Suppressor macrophage treated with lipopolysaccharide for 4 hours (primary cell): ENCODE data around the gene HTT.
A peak's percentile ranks its signal among the peaks of the same experiment; 100 is the strongest.

Source experiments
- DNase-seq: peaks from one replicate; pipeline ENCODE4 v3.0.0-alpha.2; 2020

HTT gene

DNA sequence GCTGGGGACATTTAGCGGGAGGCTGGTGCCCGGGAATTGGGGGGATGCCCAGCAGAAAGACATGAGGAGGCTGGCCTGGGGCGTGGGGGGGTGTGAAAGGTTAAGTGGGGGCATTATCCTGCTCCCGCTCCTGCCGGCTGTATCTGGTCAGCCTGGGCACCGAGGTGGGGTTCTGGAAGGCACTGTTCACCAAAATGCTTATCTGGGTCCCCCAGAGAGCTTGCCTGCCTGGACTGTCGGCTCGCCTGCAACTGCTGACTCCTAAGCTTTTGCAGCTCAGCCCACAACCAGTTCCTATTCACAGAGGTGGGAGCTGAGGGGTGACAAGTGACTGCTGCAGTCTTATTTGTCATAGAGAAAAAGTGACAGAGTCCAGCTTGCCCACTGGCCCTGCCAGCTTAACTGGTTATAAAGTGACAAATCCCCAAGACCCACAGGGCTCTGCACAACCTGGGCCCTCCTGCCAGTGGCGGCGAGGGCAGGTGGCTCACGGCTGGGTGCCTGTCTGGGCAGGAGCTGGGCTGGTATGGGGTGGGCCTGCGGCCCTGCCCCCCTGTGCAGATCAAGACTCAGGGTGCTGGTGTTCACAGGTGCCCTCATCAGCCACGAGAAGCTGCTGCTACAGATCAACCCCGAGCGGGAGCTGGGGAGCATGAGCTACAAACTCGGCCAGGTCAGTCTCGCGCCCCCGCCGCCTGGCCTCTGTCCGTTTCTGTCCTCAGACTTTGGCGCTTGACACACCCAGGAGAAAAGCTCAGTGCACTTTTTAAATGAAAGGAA is 150.8 kb downstream of the HTT start:
- no peak for DNase-seq

DNA sequence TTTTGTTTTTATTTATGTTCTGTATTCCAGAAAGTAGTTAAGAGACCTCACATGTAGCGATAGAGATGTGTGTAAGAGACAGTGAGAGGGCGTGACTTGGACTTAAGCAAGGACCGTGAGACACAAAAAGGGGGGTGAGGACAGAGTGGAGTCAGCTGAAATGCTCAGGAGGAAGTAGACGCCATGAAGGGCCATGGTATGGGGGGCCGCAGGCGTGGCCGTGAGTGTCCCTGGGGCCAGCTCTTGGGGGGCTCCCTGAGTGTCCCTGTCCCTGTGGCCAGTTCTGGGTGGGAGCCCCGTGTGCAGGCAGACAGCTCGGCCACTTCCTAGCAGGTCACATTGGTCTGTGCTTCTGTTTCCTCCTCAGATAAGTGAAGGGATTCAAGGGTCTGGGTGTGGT is 151.5 kb downstream of the HTT start:
- DNase-seq = peak; percentile 89

DNA sequence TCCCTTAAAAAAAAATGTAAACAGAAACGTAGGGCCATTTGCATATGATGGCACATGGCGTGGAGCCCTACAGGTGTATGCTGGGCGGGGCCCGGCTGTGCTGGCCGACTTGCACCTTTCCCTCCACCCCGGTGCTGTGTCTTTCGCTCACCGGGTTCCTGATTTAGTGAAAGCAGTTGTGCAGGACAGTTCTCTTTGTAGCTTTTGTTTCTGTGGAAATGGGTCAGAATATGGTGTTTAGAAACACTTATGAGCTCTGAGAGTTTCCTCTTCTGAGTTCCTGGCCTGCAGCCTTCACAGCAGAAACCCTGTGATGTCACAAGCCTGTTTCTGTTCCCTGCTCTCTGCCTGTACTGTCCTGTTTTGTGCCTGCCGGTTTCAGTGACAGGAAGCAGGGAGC is 152.0 kb downstream of the HTT start:
- DNase-seq = peak; percentile 90

DNA sequence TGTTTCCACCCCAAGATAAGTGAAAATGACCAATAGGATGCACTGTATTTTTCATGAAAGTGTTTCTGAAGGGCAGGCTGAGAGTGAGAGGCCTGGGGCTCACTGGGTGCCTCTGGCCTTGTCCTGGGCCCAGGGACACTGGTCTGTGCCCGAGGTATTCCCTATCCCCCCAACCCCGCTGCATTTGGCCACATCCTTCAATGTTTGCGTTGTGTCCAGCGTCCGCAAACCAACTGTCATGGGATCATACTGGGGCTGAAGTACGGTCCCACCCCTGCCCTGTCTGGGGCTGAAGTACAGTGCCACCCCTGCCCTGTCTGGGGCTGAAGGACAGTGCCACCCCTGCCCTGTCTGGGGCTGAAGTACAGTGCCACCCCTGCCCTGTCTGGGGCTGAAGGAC is 152.5 kb downstream of the HTT start:
- DNase-seq = no peak

DNA sequence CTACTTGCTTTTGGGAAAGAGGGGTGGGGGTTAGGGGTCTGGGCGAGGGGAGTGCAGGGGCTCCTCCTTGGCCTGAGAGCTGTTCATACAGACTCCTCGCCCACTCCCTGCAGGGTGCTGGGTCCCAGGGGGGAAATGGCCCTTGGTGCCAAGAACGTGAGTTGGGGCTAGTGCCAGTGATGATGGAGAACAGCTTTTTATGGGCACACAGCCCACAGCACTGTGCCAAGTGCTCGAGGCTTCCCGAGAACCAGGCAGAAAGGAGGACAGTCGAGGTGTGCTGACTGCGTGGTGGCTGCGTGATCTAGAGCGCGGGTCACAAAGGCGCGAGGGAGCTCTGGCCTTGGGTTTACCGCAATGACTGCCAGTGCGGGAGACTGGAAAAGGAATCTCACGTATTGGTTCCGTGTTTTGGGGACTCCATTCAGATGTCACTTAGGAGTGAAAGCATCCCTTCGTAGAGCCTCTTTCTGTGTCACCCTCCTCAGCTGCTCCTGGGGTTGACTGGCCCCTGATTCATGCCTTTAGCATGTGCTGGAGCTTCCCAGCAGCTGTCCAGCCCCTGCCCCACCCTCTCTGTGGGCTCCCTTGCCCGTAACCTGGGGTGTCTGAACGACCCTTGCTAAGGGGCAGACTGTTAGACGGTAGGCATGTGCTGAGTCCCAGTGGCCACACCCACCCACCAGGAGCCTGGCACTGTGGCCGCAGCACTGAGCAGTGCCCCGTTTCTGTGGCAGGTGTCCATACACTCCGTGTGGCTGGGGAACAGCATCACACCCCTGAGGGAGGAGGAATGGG is 153.6 kb downstream of the HTT start:
- DNase-seq = no peak

DNA sequence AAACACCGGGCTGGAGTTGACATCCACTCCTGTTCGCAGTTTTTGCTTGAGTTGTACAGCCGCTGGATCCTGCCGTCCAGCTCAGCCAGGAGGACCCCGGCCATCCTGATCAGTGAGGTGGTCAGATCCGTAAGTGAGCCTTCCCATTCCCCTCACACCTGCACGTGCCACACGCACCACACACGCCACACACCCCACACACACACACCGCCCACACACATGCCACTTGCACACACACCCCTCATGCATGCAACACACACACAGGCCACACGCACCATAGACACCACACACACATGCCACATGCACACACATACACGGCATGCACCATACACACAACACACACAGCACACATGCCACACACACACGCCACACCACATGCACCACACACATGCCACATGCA is 154.4 kb downstream of the HTT start:
- no peak for DNase-seq

- no peak for DNase-seq
Observed at GRCh38 chr4:3229328-3229727, 154.8 kb downstream of the HTT start.

GRCh38 chr4:3229964-3230363 is 155.5 kb downstream of the HTT start:
- no peak for DNase-seq

DNA sequence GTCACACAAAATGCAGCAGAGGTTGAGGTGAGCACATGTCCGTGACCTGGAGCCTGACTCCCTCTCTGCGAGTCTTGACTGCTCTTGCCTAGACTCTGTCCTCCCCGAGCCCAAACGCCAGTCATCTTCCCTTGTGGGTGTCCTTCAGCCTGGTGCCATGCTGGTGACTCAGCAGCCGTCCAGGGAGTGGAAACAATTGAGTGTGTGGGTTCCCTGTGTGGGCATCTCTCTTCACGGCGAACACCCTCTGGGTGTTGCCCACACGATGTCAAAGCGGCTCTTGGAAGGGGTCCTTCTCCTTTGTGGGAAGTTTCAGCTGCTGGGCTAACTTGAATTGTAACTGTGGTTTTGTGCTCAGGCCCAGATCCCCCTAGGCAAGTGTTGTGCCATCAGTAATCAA is 157.0 kb downstream of the HTT start:
- peak; percentile 50 for DNase-seq

DNA sequence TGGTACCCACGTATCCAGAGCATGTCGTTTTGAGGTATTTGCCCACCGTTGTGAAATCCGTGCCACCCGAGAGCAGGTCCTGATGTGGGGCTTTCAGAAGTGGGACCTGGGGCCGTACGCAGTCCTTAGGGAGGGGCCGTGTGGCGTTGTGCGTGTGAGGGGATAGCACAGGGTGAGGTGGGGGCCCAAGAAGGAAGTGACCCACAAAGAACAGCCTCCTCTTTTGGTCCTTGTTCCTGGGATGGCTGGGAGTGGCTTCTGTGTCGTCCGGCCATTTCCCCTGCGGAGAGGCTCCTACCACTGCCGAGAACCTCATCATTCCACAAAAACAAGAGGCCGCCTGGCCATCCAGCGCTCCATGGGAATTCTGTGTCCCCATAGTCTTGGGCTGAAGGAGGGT is 157.5 kb downstream of the HTT start:
- no peak for DNase-seq

GRCh38 chr4:3232871-3233271 is 158.4 kb downstream of the HTT start:
- DNase-seq = no peak

DNA sequence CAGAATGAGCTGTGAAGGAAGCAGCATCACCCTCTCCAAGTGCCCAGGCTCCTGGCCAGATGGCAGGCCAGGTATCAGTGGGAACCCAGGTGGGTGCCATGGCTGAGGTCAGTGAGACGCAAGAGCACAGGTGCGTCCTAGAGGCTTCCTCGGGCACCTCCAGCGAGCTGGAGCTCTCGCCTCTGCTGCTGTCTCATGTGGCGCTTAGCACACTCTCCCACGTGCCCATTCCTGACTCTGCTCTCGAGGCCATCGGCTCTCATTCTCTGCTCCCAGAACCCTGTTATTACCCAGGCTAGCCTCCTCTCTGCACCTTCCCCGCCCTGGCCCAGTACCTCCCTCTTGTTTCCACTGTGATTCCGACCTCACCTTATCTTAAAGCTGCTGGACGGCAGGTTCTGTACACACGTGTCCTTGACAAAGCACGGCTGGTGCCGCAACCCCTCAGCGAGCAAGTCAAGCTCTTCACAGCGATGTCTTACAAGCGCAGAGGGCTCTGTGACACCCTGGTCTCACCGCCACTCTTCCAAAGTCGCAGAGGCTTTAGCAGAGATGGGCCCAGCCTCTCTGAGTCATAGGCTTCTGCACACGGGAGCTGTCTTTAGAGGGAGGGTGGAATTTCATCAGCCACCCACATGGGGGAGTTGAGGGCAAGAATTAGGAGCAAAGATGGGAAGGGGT is 159.1 kb downstream of the HTT start:
- no peak for DNase-seq

DNA sequence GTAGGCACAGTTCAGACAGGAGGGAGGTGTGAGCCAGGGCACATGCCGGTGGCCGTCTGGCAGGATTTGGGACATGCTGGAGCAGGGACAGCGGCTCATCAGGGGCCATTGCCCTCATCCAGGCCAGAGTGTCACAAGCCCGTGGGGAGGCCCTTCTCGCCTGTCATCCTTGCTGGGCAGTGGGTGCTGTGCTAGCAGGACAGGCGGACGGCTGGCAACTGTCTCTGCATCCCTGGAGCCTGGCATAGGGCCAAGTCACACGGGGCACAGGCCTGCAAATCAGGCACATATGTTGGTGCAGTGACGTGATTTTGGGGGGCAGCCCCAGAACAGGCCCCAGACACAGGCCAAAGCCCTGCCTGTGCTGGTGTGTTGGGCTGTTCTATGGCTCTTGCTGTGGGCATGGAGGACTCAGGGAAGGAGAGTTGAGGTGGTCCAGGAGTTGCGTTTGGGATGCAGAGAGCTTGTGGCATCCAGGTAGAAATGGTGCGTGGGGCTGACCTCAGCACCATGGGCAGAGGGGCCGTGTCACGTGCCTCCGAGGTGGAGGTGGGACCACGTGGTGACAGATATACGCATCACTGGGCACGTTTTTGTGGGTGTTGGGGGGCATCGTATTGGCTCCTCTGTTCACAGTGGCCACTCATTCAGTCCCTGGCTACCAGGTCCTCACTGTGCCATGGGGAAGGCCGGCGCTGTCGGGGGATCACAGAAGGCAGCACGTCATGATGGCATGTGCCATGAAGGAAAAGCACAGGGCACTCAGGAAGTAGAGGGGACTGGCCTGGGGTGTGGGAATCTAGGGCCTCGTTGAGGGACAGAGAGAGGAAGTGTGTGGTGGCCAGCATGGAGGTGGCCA is 159.9 kb downstream of the HTT start:
- no peak for DNase-seq

DNA sequence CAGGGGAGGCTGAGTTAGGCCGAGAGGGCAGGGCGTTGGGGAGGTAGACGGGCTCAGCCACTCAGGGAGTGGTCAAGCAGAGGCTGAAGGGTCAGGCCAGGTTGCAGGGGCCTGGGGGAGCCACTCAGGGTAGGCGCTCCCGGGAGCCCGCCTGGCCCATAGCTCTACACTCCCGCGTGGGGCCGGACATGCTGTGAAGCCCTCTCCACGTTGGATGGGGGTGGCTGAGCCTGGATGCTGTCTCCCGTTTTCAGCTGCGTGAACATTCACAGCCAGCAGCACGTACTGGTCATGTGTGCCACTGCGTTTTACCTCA is 160.5 kb downstream of the HTT start:
- DNase-seq = no peak

GRCh38 chr4:3235581-3235980 is 161.1 kb downstream of the HTT start:
- DNase-seq = no peak

DNA sequence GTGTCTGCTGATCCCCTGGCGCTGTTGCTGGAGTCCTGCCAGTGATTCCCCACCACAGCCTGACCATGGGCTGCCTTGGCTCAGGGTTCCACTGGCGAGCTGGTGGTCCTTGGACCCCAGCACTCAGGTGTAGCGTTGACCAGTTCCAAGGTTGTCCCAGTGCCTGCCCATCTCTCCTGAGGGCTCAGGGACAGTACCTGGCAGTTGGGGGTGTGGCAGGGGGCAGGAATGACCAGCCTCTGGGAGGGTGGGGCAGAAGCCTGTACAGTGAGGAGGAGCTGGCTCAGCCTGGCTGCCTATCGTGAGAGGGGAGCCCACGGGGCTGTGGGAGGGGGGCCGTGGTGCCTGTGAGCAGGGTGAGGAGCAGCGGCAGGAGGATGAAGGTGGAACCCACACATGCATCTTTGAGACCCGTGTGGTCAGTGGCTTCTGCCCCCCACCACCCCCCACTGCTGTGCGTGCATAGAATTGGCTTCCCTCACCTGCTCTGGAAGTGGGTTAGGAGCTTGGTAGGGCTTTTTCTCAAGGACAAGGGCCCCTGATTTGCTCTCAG is 161.9 kb downstream of the HTT start:
- DNase-seq = no peak

- no peak for DNase-seq
Observed at GRCh38 chr4:3237266-3237665, 162.8 kb downstream of the HTT start.

- DNase-seq = no peak
Observed at GRCh38 chr4:3237712-3238560, 163.5 kb downstream of the HTT start.

GRCh38 chr4:3238721-3239120 is 164.2 kb downstream of the HTT start:
- no peak for DNase-seq

GRCh38 chr4:3239303-3239702 is 164.8 kb downstream of the HTT start:
- no peak for DNase-seq

DNA sequence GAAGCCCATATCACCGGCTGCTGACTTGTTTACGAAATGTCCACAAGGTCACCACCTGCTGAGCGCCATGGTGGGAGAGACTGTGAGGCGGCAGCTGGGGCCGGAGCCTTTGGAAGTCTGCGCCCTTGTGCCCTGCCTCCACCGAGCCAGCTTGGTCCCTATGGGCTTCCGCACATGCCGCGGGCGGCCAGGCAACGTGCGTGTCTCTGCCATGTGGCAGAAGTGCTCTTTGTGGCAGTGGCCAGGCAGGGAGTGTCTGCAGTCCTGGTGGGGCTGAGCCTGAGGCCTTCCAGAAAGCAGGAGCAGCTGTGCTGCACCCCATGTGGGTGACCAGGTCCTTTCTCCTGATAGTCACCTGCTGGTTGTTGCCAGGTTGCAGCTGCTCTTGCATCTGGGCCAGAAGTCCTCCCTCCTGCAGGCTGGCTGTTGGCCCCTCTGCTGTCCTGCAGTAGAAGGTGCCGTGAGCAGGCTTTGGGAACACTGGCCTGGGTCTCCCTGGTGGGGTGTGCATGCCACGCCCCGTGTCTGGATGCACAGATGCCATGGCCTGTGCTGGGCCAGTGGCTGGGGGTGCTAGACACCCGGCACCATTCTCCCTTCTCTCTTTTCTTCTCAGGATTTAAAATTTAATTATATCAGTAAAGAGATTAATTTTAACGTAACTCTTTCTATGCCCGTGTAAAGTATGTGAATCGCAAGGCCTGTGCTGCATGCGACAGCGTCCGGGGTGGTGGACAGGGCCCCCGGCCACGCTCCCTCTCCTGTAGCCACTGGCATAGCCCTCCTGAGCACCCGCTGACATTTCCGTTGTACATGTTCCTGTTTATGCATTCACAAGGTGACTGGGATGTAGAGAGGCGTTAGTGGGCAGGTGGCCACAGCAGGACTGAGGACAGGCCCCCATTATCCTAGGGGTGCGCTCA is 165.8 kb downstream of the HTT start:
- DNase-seq = no peak
